SU-DHL-6 (cell line): ENCODE measurements around the gene CDCA3.

Experiments used
- EZH2phosphoT487 ChIP-seq: fragments of 200-600 bp; sonication (generic), shearing (Covaris generic); conservative IDR thresholded peaks from 2 replicates; pipeline ENCODE4 v1.6.1; 2018; ENCODE audit warnings: mild to moderate bottlenecking, antibody characterized with exemption, low read length, moderate library complexity, mixed read lengths
- TF ChIP-seq, protein P1 (sequence below): fragments of 200-600 bp; sonication (generic); IDR thresholded peaks from one replicate; pipeline ENCODE4 v1.5.1; 2017; ENCODE audit warnings: antibody characterized with exemption, mild to moderate bottlenecking, low read length, moderate library complexity; ENCODE audit not compliant: insufficient read depth, poor library complexity, severe bottlenecking

DNA sequence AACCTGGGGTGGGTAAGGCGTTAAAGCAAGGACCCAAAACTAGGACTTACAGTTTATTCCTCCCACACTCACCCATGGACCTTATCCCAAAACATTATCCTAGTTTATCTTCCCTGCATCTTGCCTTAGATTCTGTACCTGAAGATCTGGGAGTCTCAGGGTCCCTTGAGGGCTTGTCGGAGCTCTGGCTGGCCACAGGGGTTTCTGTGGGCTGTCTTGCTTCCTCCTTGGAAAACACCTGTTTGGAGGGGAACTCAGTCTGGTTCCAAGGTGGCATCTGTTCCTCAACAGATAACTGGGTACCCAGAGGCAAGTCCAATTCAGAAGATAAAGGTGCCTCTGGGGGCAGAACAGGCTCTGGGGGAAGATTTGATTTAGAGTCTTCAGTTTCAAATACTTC, 1.7 kb downstream of the CDCA3 start:
- TF ChIP-seq, protein P1, sequence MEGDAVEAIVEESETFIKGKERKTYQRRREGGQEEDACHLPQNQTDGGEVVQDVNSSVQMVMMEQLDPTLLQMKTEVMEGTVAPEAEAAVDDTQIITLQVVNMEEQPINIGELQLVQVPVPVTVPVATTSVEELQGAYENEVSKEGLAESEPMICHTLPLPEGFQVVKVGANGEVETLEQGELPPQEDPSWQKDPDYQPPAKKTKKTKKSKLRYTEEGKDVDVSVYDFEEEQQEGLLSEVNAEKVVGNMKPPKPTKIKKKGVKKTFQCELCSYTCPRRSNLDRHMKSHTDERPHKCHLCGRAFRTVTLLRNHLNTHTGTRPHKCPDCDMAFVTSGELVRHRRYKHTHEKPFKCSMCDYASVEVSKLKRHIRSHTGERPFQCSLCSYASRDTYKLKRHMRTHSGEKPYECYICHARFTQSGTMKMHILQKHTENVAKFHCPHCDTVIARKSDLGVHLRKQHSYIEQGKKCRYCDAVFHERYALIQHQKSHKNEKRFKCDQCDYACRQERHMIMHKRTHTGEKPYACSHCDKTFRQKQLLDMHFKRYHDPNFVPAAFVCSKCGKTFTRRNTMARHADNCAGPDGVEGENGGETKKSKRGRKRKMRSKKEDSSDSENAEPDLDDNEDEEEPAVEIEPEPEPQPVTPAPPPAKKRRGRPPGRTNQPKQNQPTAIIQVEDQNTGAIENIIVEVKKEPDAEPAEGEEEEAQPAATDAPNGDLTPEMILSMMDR, result no peak
- no peak for TF ChIP-seq EZH2phosphoT487
